K562 (cell line): ENCODE data around the gene POLDIP3. TPM values are rescaled to one million over a fixed set of nuclear protein-coding genes. Genes with fewer than 3 reads are reported as not detected.
A peak's percentile ranks its signal among the peaks of the same experiment; 100 is the strongest.

Experiments
- BDP1 ChIP-seq: IDR thresholded peaks from 3 replicates; pipeline ENCODE4 v1.6.1; 2011; ENCODE audit not compliant: insufficient read length, insufficient read depth
- CBX3 ChIP-seq, 2 experiments: IDR thresholded peaks; 1 replicate in 1 of 2; 2 replicates in 1 of 2; pipeline ENCODE4 v1.6.1; 2012; ENCODE audit warnings: inconsistent platforms in 2 of 2, low read length in 2 of 2, borderline replicate concordance in 1 of 2, control low read depth in 1 of 2
- ETV1 ChIP-seq: fragments of 450-650 bp; conservative IDR thresholded peaks from 2 replicates; pipeline ENCODE4 v1.6.1; 2016; ENCODE audit warnings: missing genetic modification characterization, control low read depth, low read depth, missing compliant biosample characterization
- HDAC3 ChIP-seq: fragments of 450-650 bp; IDR thresholded peaks from 2 replicates; pipeline ENCODE4 v1.6.1; 2018; ENCODE audit warnings: borderline replicate concordance, mild to moderate bottlenecking, moderate library complexity; ENCODE audit not compliant: partially characterized antibody
- LCOR ChIP-seq: sonication (generic); formaldehyde crosslinking; IDR thresholded peaks from 2 replicates; pipeline ENCODE4 v1.8.0; 2022; ENCODE audit warnings: mild to moderate bottlenecking, missing genetic modification reagents
- POLR2B ChIP-seq: fragments of 450-650 bp; IDR thresholded peaks from 2 replicates; pipeline ENCODE4 v1.6.1; 2018; ENCODE audit warnings: low read depth; ENCODE audit not compliant: partially characterized antibody
- PURB ChIP-seq: sonication (generic); formaldehyde crosslinking; IDR thresholded peaks from 2 replicates; pipeline ENCODE4 v1.9.0; 2021; ENCODE audit warnings: low read depth, mild to moderate bottlenecking, missing genetic modification reagents
- ZBTB33 ChIP-seq: sonication (generic); formaldehyde crosslinking; IDR thresholded peaks from 2 replicates; pipeline ENCODE4 v1.8.1; 2023; ENCODE audit warnings: mild to moderate bottlenecking, missing genetic modification reagents
- ZNF431 ChIP-seq: sonication (generic); formaldehyde crosslinking; IDR thresholded peaks from 2 replicates; pipeline ENCODE4 v1.8.0; 2022; ENCODE audit warnings: mild to moderate bottlenecking, missing genetic modification reagents
- ZNF699 ChIP-seq: fragments of 250-450 bp; sonication (Bioruptor Pico); IDR thresholded peaks from 2 replicates; pipeline ENCODE4 v1.8.0; 2021; ENCODE audit warnings: mild to moderate bottlenecking, moderate library complexity; ENCODE audit not compliant: insufficient replicate concordance
- polyA plus RNA-seq, 8 experiments: library from polyadenylated mRNA; depleted of rRNA in 4 of 8; stranded (reverse) in 5 of 8; unstranded in 3 of 8; fragments of >200 nt; fragmentation: Nextera tagmentation in 2 of 8; fragmentation: Illumina TruSeq in 1 of 8; extraction: Ambion mirVana in 2 of 8; extraction: Trizol in 1 of 8; gene quantifications; 2 replicates each; pipeline versions ENCODE4 v1.2.1 to v1.2.3, GENCODE V29; 2011 to 2014; ENCODE audit warnings: inconsistent platforms in 1 of 8, missing spikeins in 1 of 8
- total RNA-seq, 7 experiments: library from RNA; depleted of rRNA in 6 of 7; stranded (reverse); fragments of >200 nt in 6 of 7; fragmentation: Illumina TruSeq in 2 of 7; extraction: Trizol in 2 of 7; gene quantifications; 2 replicates each; pipeline versions ENCODE4 v1.2.1 to v1.2.3, GENCODE V29; 2011 to 2021; ENCODE audit warnings: low replicate concordance in 1 of 7
- TF ChIP-seq, protein P1 (sequence below), 2 experiments: fragments of 450-650 bp; formaldehyde crosslinking in 1 of 2; IDR thresholded peaks; 2 replicates each; pipeline versions ENCODE4 v1.4.0 to v1.6.1; 2014 to 2020; ENCODE audit warnings: mild to moderate bottlenecking in 2 of 2, borderline replicate concordance in 1 of 2, low read depth in 1 of 2
- TF ChIP-seq, protein P2 (sequence below), 2 experiments: fragments of 450-650 bp; conservative IDR thresholded peaks; 2 replicates each; pipeline ENCODE4 v1.6.1; 2017; ENCODE audit warnings: mild to moderate bottlenecking in 2 of 2, moderate library complexity in 2 of 2

POLDIP3 gene
- total and polyA plus RNA-seq, 9 of the 15 experiments (the other 6 are each of a cell fraction or from before 2014, with no cell fraction given), result 14.3 to 53.0 (median 26.3) TPM

GRCh38 chr22:42553475-42554361 is 61.0 kb downstream of the POLDIP3 start, which contains the start of gene SERHL2 (continued):
- TF ChIP-seq, protein P1, sequence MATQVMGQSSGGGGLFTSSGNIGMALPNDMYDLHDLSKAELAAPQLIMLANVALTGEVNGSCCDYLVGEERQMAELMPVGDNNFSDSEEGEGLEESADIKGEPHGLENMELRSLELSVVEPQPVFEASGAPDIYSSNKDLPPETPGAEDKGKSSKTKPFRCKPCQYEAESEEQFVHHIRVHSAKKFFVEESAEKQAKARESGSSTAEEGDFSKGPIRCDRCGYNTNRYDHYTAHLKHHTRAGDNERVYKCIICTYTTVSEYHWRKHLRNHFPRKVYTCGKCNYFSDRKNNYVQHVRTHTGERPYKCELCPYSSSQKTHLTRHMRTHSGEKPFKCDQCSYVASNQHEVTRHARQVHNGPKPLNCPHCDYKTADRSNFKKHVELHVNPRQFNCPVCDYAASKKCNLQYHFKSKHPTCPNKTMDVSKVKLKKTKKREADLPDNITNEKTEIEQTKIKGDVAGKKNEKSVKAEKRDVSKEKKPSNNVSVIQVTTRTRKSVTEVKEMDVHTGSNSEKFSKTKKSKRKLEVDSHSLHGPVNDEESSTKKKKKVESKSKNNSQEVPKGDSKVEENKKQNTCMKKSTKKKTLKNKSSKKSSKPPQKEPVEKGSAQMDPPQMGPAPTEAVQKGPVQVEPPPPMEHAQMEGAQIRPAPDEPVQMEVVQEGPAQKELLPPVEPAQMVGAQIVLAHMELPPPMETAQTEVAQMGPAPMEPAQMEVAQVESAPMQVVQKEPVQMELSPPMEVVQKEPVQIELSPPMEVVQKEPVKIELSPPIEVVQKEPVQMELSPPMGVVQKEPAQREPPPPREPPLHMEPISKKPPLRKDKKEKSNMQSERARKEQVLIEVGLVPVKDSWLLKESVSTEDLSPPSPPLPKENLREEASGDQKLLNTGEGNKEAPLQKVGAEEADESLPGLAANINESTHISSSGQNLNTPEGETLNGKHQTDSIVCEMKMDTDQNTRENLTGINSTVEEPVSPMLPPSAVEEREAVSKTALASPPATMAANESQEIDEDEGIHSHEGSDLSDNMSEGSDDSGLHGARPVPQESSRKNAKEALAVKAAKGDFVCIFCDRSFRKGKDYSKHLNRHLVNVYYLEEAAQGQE (IDR thresholded peaks at IDR 0.05; ENCODE audit: borderline replicate concordance), result no peak
- TF ChIP-seq, protein P1 (CRISPR knock-in tag; IDR thresholded peaks at IDR 0.05; ENCODE audit: low read depth), result no peak
- TF ChIP-seq CBX3 (IDR thresholded peaks at IDR 0.05; ENCODE audit: borderline replicate concordance in 1 of 2, low read length in 2 of 2) (no peak), LCOR (CRISPR knock-in tag) (no peak), PURB (CRISPR knock-in tag) (no peak), ZNF431 (CRISPR knock-in tag) (no peak), BDP1 (no peak), ZBTB33 (CRISPR knock-in tag) (0 out of 2 replicates have a peak, but pooled peaks have one; percentile 21), POLR2B (peak; percentile 59), ZNF699 (CRISPR knock-in tag) (no peak), ETV1 (no peak), HDAC3 (no peak)
- TF ChIP-seq, protein P2, sequence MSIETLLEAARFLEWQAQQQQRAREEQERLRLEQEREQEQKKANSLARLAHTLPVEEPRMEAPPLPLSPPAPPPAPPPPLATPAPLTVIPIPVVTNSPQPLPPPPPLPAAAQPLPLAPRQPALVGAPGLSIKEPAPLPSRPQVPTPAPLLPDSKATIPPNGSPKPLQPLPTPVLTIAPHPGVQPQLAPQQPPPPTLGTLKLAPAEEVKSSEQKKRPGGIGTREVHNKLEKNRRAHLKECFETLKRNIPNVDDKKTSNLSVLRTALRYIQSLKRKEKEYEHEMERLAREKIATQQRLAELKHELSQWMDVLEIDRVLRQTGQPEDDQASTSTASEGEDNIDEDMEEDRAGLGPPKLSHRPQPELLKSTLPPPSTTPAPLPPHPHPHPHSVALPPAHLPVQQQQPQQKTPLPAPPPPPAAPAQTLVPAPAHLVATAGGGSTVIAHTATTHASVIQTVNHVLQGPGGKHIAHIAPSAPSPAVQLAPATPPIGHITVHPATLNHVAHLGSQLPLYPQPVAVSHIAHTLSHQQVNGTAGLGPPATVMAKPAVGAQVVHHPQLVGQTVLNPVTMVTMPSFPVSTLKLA (conservative IDR thresholded peaks at IDR 0.05), result peak; percentile 36 to 72; a peak in 3 of 4 replicates
